OCI-LY3 (cell line): ENCODE measurements around the gene IQCE.

Experiments
- CTCF ChIP-seq: fragments of 200-600, 300-600 bp; sonication (generic); IDR thresholded peaks from 2 replicates; pipeline ENCODE4 v1.5.1; 2014; ENCODE audit warnings: antibody characterized with exemption, low read length, low read depth
- EZH2phosphoT487 ChIP-seq: fragments of 200-600 bp; shearing (Covaris generic); IDR thresholded peaks from 2 replicates; pipeline ENCODE4 v1.6.1; 2018; ENCODE audit warnings: antibody characterized with exemption, mixed run types, low read depth

DNA sequence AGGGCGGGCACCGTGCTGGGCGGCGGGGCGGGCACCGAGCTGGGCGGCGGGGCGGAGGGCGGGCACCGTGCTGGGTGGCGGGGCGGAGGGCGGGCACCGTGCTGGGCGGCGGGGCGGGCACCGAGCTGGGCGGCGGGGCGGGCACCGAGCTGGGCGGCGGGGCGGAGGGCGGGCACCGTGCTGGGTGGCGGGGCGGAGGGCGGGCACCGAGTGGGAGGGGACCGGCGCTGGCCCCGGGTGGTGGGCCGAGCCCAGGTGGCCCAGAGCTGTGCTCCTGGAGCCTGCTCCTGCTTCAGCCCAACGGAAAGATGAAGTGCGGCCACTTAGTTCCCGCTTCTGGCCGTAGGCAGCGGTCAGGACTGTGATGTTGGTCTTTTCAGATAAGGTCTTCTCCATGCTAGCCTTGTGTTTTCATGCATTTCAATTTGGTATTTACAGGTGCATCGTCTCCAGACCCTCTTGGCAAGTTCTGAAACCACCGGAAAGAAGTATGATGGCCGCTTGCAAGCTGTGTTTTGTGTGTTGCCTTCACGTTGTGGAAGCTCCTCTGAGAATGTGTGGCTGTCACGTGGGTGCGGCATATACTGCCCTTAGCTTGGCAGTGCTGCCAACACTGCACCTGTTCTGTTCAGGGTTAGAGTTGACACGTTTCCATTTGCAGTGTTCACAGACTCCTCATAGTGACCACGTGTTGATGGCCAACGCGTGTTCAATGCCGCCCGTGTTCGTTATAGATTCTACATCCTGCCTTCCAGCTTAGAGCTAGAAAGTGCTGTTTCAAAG is 25.2 kb downstream of the IQCE start:
- TF ChIP-seq CTCF (no peak), EZH2phosphoT487 (no peak)
